NOMO-1 treated with dmso at 0.1 percent for 144 hours (cell line): ENCODE measurements around the gene SNX18.
A peak's percentile ranks its signal among the peaks of the same experiment; 100 is the strongest.
"Not testable (repeated sequence)": the region's sequence is repeated elsewhere in the genome, so short reads cannot be mapped to it uniquely, and the experiment has no call there.

Source experiments
- DNase-seq: peaks from one replicate; lab custom pipeline; 2025; ENCODE audit not compliant: unreplicated experiment; lab: John Stamatoyannopoulos, UW

Gene SNX18

GRCh38 chr5:54518818-54519508 is 1.4 kb downstream of the SNX18 start:
- DNase-seq: no peak

DNA sequence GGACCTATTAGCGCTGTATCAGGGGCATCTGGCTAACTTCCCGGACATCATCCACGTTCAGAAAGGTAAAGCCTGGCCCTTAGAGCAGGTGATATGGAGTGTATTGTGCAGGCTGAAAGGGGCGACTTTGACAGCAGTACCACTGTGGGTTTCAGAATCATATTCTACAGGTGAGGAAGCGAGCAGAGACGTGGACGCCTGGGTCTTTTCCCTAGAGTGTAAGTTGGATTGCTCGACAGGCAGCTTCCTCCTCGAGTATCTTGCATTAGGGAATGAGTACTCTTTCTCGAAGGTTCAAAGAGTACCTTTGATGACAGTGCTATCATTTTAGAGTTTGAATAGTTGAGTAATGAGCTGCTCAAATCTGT is 1.9 kb downstream of the SNX18 start:
- no peak for DNase-seq

DNA sequence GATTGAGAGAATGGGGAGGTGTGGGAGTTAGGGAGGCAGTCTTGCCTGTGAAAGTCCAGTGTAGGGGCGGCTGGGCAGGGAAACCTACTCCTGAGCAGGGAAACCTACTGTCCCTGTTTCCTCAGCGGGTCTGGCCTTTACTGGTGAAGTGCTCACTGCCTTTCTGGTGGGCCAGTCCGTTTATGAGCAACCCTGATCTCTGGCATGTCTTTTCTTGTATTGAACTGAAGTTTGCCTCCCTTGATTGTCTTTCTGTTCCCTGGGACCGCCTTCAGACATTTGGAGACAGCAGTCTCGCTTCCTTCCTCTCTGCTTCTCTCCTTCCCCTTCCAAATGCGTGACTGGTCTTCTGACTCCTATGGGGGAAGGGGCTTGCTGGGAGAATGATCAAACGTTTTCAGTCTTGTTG is 2.9 kb downstream of the SNX18 start:
- DNase-seq: peak; percentile 57

GRCh38 chr5:54520940-54521339 is 3.4 kb downstream of the SNX18 start:
- no peak for DNase-seq

GRCh38 chr5:54521856-54522479 is 4.4 kb downstream of the SNX18 start:
- no peak for DNase-seq

DNA sequence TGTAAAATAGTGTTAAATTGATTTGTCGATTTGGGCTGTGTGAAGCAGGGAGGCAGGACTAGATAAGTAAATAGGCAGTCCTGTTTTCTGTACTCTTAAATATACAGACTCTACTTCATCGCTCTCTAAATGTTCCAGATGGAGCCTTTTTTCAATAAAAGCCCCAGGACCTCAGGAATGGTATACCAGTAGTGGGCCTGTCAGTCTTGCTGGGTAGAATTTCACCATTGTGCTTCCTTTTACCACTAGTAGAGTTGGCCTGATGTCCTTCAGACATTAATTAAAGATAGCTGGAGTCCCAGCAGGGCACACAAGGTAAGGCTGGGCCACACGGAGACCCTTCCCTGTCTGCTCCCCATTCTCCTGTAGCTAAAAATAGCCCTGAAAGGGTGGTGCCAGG is 6.0 kb downstream of the SNX18 start:
- DNase-seq: no peak

DNA sequence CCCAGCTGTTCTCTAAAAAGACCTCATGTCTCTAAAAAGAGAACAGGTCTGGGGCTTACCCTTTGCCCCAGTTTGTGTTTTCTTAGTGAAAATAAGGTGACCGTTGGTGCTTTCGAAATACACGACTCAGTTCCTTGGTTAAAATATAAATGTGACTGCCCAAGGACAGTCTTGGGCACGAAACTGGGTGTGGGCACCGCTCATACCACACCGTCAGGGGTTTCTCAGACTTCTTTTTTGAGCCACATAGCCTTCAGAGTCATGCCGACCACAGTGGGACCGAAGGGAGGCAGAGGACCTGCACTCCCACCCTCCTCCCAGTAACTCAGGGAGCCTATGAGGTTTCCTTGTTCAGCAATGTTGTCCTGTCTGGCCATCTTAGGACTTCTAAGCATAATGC is 6.5 kb downstream of the SNX18 start:
- DNase-seq: peak; percentile 35

- no peak for DNase-seq
Measured at GRCh38 chr5:54524704-54525103, 7.1 kb downstream of the SNX18 start.

DNA sequence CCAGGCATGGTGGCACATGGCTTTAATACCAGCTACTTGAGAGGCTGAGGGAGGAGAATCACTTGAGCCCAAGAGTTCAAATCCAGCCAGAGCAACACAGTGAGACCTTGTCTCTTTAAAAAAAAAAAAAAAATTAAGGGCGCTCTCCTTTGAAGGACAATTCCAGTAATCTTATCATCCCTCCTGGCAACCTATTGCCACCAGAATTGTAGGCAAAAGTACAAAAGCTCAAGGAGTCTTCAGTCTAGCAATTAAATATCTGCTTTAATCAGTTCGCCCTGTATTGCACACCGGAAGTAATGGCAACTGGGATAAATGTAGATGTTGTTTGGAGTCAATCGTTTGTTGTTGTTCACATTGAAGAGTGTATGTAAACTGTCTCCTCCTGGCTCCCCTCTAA is 7.7 kb downstream of the SNX18 start:
- no peak for DNase-seq

DNA sequence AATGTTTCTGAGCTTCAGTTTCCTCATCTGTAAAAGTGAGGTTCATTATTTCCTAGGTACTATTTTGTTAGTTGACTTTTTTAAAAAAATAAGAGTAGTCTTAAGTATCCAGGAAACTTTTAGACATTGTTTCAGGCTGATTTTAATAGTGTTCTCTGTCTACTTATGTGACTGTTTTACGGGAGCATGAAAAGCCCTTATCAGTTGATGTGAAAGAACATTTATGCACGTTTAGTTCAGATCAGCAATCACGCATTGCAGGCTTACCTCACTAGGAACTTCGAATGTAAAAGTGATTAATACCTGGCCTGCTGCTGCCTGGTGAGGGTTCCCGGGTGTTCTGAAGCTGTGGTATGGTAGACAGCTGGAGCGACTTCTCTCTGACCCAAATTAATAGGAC is 8.1 kb downstream of the SNX18 start:
- no peak for DNase-seq

DNA sequence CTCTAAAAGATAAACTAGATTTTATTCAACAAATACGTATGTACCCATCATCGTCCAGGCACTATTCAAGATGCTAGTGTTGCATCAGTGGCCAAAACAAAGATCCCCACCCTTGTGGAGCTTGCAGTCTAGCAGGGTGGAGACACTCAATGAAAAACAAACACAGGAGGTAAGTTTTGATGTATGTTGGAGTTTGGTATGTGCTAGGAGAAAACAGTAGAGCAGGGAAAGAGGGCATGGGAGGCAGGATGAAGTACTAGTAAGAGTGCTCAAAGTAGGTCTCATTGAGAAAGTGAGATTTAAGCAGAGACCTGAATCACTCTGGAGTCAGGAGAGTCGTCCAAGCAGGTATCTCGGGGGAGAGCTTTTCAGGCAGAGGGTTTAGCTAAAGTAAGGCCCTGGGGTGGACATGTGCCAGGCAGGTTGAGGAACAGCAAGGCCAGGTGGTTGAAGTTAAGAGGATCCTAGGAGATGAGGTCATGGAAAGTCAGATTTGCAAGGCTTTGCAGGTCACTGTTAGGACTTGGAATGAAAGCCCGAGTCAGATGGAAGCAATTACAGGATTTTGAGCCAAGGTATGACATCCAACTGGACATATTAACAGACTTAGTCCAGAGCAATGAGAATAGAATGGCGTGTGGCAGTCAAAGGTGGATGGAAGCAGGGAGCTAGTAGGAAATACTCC is 9.2 kb downstream of the SNX18 start:
- no peak for DNase-seq

DNA sequence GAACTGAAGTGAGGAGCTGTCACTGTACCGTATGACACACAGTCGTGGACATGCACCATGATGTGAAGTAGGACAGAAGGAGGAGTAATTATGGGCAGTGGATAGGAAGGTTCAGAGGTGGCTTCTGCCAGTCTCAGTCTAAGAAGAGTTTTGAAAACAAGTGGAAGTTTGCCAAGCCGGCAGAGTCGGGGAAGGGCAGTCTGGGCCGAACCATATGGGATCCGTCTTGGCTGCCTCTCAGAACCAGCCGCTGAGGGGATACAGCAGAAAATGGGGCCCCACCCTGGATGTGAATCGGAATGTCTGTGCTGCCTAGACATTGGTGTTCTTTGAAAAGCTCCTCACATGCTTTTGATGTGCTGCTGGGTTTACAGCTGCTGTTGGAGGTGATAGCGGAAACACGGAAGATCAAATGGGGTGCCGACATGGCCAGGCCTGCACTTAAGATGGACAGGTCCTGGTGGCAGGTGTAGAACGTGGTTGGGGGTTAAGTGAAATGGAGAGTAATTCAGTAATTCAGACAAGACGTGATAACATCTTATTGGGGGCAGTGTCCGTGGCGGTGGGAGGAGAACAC is 11.2 kb downstream of the SNX18 start:
- no peak for DNase-seq

DNA sequence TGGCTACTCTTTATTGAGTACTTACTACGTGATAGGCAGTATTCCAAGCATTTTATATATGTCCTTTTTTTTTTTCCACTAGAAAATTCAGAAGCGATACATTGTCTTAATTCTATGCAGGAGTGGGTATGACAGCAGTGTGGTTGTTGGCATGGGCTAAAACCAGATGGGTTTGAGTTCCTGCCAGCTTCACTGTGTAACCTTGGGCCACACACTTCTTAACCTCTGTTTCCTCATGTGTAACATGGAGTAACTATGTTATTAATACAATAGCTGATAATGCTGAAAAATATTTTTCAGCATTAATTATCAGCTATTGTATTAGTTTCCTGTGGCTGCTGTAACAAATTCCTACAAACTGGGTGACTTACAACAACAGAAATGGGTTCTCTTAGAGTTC is 12.0 kb downstream of the SNX18 start:
- no peak for DNase-seq

DNA sequence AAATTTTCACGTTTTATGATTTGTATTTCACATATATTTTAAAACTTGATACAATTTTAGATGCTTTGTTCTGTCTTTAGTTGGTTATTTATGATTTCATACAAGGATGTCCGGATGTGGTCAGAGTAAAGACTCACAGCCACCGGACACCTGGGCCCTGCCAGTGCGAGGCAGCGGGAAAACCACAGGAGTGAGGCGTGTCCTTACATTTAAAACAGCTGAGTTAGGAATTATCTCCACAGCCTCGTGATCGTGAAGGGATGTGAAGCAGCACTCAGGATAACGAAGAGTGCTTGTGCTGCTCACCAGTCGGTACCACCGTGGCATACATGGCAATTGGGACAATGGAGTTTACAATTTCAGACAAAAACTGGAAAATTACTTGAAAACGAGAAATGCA is 14.0 kb downstream of the SNX18 start:
- DNase-seq: no peak

- no peak for DNase-seq
Measured at GRCh38 chr5:54533541-54534190, 16.1 kb downstream of the SNX18 start.

- no peak for DNase-seq
Measured at GRCh38 chr5:54534191-54535004, 16.8 kb downstream of the SNX18 start.

DNA sequence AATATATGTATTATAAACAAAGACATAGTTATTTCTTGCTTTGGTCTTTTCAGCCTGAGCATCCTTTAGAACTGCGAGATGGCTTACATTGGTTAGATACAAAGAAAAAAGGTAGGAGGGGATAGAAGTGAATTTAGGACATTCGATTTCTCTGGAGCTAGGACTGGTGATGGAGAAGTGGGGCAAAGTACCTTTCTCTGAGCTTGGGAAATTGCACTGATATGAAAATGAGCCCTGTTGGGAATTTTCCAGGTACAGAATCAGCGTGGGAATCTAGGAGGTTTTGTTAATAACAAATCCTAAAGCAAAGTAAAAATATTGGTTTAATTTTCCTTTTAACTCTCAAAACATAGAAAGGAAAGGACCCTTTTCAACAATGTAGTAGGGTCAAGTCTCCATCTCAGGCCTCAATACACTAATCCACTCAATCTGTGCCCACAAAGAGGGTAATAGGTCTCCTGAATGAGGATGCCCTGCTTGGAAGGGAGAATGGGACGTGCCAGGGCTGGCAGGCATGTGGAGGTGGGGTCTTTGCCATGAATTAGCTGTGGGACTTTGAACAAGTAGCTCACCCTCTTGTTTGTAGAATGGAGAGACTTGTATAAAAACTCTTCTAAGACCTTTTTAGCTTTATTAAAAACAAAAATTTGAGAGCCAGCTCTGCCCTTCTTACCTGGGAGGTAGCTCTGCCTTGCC is 17.7 kb downstream of the SNX18 start:
- no peak for DNase-seq

DNA sequence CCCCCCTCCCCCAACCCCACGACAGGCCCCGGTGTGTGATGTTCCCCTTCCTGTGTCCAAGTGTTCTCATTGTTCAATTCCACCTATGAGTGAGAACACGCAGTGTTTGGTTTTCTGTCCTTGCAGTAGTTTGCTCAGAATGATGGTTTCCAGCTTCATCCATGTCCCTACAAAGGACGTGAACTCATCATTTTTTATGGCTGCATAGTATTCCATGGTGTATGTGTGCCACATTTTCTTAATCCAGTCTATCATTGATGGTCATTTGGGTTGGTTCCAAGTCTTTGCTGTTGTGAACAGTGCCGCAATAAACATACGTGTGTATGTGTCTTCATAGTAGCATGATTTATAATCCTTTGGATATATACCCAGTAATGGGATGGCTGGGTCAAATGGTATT is 18.8 kb downstream of the SNX18 start:
- not testable (repeated sequence) for DNase-seq

- DNase-seq: not testable (repeated sequence)
Measured at GRCh38 chr5:54536861-54537260, 19.3 kb downstream of the SNX18 start.

GRCh38 chr5:54537725-54538124 is 20.2 kb downstream of the SNX18 start:
- DNase-seq: no peak
